NCI-H1436 (cell line): ENCODE data around the gene COMP.
A peak's percentile ranks its signal among the peaks of the same experiment; 100 is the strongest.
"Not testable (repeated sequence)": the region's sequence is repeated elsewhere in the genome, so short reads cannot be mapped to it uniquely, and the experiment has no call there.

Source experiments
- DNase-seq: peaks from one replicate; lab custom pipeline; 2025; lab: John Stamatoyannopoulos, UW

The COMP gene

DNA sequence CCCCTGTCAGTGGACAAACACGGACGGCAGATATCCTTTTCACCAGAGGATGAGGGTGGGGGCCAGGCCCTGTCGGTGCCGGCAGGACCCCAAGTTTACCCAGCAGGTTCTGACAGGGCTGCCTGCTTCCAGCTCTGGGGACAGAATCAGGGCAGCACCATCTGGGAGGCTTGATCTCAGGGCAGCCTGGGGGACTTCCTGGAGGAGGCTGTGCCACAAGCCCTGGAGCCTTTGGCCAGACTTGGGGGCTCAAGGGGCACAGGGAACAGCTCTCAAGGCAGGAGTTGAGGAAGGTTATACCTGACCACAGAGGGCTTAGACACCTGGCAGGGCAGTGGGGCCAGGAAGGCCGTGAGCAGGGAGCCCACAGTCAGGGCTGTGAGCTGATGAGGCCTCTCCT is 45.2 kb downstream of the COMP start:
- DNase-seq = no peak

DNA sequence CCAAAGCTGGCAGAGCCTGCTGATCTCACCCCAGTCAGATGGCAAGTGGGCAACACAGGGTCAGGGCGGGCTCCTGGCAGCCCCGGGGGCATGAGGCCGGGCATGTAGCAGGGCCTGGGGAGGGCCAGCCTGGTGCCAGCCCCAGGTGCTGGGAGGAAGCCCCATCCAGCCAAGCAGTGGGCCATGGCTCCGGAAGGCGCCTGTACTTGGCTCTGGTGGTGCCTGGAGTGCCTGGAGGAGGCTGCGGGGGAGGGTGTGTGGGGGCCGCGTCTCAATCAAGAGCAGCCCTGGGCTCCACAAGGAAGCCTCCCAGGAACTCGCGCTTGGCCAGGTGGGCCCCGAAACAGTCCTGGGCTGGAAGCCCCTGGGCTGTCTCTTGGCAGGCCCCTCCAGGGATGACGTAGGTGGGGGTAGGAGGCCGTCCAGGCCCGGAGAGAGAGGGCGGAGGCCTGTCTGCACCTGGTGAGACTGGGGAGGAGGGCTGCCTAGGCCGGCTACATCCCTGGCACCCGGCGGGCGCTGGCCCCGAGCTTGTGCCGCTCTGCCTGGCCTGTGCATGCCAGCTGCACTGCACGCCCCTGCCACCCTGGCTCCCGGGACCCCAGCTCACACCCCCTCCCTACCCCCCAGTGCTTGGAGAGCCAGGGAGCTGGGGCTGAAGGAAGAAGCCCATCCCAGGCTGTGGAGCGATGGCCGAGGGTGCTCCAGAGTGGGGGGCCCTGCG is 45.9 kb downstream of the COMP start:
- DNase-seq = no peak

DNA sequence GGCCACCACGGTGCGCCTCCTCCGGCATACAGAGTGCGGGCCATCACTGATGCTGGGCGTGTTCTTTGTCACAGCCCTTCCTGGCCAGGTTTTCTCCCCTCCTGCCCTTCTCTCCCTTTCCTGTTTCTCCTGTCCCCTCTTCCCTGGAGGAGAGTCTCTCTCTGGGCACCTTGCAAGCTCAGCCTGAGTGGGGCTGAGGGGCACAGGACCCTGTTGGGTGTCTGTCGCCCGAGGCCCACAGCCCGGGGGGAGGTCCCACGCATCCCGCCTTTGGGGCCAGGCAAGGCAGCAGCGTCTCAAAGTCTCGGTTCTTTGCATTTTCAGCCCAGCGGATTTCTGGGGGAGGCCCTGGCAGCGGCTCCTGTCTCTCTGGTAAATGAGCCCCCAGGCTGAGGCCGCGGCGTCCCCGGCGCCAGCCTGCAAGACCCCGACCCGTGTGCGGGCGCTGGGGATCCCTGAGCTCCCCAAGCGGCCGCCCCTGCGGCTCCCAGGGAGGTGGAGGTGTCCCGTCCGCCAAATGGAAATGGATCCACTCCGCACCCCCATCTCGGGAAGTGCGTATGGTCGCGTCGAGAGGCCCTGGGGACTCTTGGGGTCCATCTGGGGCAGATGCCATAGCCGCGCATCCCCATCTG is 47.2 kb downstream of the COMP start:
- DNase-seq = no peak

DNA sequence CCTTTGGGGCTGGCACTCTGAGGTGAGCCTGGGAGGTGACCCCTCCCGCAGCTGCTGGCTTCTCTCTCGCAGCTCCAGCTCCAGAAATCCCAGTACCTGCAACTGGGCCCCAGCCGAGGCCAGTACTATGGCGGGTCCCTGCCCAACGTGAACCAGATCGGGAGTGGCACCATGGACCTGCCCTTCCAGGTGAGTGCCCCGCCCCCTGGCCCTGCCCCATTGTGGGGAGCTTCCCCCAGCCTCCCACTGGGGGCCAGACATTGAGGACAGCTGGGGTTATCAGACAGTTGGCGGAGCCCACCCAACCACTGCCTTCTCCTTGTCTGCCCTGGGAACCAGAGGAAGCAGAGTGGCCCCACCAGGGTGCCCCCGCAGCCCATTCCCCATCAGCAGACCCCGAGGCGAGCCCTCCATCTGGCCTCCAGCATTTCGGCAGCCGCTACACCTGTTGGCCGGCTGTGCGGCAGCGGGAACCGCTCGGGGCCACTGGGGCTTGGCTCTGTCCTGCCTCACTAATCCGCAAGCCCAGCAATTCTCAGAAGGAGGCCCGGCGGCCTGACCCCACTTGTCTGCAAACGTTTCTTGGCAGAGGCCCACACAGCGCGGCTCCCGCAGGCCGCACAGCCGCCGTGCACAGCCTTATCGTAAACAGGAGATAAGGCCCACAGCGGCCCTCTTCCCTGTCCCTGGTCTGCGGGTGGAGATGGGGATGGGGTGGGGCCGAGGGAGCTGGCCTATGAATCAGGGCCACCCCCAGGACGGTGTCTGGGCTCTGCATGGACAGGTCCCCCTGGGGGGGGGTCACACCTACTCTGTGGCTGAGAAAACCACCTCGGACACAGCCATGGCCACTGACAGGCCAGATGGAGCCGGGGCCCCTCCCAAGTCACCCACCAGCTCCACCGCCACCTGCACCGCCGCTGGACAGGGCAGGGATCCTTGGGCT is 48.0 kb downstream of the COMP start:
- DNase-seq = no peak

DNA sequence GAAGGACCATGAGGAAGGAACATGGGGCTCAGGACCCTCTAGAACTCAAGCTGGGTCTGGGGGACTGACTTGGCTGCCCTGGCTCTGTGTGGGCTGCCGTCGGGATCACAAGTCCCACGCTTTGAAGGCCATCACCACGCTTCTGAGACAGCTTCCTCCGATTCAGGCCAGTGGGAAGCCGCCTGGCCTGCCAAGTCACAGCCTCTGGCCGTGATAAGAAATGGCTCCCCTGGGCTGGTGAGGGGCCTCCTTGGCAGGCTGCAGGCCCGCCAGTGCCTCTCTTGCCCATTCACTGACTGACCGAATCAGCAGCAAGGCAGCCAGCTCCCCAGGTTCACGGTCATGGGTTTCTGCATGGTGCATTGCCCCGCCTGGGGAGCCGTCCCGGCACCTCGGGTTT is 48.8 kb downstream of the COMP start:
- DNase-seq = no peak

DNA sequence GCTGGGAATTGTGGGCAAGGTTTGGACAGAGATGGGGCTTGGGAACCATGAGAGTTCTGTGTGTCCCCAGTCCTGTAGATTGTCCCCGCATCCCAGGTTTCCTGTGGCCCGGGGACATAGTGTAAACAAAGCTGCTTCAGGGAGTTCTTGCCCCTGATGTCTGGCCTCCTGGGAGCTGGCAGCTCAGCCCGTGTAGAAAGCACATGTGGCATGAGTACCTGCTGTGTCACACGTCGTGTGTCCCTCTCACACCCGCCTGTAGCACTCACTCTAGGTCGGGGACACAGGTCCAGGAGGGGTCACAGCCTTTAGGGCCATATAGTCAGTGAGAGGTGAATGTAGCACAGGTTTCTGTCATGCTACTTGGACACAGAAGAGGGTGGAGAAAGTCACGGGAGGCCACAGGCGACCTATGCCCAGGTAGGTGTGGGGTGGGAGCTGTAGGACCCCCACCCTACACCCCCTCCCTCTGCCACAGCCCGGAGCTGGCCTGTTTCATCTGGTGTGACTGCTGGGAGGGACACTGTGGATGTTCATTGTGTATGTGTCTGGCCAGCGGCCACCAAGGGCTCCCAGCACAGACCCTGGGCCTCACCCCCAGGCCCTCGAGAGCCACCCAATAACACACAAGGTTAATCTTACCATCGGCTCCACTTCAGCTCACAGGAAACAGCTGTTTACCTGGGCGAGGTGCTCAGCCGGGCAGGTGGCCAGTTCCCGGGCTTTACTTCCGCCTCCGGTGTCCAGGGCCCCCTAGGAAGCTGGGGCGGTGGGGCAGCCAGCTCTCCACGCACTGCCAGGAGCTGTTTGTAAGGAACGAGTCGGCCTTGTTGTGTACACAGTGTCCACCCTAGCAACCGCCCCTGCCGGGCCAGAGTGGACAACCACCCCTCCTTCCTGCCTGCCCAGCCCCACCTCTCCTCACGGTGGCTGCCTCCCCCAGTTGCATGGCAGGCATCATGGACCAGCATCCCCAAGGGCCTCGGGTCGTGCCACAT is 49.7 kb downstream of the COMP start:
- DNase-seq = no peak

DNA sequence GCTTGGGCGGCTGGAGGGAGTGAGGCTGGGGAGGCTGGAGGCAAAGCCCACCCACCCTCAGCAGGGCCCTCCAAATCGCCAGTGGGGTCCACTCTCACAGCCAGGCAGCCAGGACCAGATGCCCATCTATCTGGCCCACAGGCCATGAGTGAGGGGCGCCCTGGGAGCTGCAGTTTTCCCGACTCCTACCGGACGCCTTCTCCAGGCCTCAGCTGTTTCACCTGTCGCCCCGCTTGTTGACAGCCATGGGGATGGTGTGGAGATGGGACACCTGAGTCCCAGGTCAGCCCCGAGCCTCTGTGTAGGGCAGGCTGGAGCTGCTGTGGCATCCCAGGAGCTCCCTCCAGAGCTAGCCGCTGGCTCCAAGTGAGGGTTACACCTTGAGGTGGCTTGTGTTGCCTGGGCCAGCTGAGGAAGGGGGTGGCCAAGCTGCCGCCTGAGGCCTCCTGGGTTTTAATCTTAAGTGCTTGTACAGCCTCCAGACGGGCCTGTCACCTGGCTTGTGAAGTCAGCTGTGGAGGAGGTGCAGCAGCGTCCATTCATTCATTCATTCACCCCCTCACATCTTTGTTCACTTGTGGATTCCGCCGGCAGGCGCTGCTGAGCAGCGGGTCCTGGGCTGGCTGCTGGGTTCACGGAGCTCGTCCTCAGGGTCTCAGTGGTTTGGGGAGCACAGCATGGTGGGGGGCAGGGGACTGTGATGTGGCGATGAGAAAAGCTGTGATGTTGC is 52.0 kb downstream of the COMP start:
- DNase-seq = no peak

DNA sequence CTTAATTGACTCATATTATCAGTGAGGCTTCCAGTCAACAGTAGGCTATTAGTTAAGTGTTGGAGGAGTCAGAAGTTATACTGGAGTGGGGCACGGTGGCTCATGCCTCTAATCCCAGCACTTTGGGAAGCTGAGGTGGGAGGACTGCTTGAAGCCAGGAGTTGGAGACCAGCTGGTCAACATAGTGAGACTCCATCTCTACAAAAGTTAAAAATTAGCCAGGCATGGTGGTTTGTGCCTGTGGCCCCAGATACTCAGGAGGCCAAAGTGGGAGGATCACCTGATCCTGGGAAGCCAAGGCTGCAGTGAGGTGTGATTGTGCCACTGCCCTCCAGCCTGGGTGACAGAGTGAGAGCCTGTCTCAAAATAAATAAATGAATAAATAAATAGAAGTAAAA is 53.2 kb downstream of the COMP start:
- no peak for DNase-seq

DNA sequence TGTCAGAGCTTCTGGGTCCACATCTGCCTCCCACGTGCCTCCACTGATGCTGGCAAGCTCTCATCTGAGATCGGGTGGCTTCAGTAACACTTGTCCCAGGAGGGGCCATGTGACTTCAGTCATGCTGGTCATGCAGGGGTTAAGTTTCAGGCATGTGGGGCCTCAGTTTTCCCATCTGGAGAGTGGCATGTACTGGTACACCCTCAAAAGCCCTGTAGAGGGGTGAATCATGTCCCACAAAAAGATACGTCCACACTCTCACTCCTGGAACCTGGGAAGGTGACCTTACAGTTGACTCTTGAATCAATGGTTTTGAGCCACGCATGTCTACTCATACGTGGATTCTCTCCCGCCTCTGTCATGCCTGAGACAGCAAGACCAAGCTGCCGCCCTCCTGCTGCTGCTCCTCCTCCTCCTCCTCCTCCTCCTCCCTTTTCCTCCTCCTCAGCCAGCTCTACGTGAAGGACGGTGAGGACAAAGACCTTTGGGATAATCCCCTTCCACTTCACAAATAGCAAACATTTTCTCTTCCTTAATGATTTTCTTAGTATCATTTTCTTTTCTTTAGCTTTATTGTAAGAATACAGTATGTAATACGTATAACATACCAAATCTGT is 53.7 kb downstream of the COMP start:
- DNase-seq = no peak

DNA sequence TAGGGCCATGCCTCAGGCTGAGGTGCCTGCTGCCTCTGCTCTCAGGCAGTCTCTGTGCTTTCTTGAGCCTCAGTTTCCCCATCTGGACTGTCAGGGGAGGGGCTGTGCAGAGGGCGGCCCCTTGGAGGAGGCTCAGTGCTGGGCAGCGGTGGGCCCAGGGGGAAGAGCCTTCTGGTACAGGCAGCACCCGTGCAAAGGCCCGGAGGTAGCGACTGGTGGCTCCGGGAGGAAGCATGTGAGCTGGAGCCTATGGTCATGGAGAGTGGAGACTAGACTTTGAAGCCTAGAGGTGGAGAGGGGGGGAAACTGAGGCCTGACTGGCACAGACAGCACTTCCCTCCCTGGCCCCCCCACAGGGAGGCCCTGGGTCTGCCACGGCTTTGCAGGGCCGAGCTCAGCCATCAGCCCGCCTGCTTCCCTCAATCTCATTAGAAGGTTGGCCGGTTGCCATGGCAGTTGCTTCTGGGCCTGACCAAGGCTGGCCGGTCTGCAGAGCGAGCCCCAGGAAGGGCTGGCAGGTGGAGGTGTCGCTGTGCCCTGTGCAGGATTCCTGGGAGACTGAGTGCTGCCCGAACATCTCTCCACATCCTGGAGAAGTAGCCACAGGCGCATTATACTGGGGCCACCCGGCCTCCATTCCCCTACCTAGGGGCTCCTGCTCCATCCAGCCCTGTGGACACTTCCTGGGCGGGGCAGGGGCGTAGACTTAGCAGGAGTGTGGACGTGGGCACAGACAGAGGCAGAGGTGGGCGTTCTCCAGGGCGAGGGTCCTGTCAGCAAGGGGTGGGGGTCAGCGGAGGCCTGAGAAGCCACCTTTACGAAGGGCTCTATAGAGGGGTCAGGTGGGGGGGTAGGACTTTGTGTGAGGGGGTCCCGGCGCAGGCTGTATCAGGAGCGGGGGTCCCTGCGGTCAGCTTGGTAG is 54.4 kb downstream of the COMP start:
- no peak for DNase-seq

DNA sequence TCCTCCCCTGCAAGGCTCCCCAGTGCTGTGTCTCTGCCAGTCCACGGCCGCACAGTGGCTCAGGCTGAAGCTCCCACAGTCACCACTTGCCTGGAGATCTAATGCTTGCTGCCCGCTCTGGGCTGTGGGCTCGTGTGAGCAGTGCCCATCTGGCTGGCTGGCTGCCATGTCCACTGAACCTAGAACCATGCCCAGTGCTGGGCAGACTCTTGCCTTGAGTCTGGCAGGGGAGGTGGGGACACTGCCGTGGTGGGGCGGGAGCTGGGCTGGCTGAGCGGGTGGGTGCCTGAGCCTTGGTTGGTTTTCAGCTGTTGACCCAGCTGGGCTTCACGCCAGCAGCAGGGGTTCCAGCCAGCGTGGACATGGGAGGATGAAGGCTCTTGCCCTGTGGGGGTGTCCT is 55.4 kb downstream of the COMP start:
- DNase-seq = no peak

DNA sequence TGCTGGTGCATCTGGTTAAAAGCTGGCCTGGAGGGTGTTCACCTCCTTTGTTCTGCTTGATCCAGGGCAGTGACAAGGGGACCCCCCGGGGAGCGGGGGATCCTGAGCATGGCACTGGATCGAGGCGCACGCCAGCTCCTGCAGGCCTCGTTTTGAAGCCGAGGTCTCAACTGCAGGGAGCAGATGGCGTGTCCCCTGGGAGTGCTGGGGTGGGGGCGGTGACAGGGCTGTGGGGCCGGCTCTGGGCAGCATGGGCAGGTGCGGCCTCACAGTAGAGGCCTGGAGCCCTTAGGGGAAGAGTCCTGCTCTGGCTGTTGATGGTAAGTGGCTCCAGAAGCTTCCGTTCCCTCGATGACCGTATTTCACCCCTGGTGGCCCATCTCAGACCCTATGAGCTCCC is 55.8 kb downstream of the COMP start:
- no peak for DNase-seq

DNA sequence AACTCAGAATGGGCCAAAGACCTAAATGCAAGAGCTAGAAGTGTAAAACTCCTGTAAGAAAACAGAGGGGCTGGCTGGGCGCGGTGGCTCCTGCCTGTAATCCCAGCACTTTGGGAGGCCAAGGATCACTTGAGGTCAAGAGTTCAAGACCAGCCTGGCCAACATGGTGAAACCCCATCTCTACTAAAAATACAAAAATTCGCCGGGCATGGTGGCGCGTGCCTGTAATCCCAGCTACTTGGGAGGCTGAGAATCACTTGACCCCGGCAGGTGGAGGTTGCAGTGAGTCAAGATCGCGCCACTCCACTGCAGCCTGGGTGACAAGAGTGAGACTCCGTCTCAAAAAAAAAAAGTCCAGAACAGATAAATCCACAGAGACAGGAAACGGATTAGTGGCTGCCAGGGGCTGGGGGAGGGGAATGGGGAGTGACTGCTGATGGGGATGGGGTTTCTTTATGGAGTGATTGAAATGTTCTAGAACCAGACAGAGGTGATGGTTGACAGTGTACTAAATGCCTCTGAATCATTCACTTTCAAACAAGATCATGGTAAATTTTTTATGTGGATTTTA is 57.3 kb downstream of the COMP start:
- not testable (repeated sequence) for DNase-seq

DNA sequence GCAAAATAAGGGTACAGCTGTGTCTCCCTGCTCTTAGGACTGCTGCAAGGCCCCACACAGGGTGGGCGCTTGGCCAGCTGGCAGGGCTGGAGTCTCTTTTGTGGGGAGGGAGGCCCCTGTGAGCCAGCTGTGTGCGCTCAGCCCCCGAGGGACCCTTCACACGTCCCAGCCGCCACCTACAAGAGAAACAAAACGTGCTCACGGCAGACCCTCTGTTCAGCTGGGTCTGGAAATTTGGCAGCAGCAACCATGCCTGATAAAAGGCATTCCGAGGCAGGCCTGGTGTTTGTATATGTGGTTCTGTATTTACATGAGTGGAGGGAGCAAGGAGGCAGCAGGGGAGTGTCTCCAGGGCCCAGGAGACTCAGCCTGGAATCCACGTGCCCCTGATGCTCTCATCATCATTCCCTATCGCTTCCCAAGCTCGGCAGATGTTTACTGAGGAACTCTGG is 57.9 kb downstream of the COMP start:
- DNase-seq = peak; percentile 49
